Endothelial cell of umbilical vein (primary cell): ENCODE measurements around the gene TNFAIP1. TPM values are rescaled to one million over a fixed set of nuclear protein-coding genes. Genes with fewer than 3 reads are reported as not detected.
"Not testable (repeated sequence)": the region's sequence is repeated elsewhere in the genome, so short reads cannot be mapped to it uniquely, and the experiment has no call there.

Experiments
- BruUV-seq: library from RNA; stranded (reverse); fragments of 400-500 nt; replicated peaks from 2 replicates; lab custom pipeline; 2021; lab: Mats Ljungman, UMichigan
- CTCF ChIA-PET: fragments of 300-600, 350-600 bp; sonication (Branson Sonifier 250); formaldehyde crosslinking; loops from one replicate; lab custom pipeline; 2021; ENCODE audit warnings: antibody characterized with exemption, inconsistent platforms; lab: Charles Lee
- POLR2A ChIA-PET: fragments of 300-600, 350-600 bp; sonication (Branson Sonifier 250); formaldehyde crosslinking; loops from one replicate; lab custom pipeline; 2021; ENCODE audit warnings: antibody characterized with exemption, inconsistent platforms; lab: Charles Lee
- DNase-seq: peaks from one replicate; pipeline ENCODE4 v3.0.0-alpha.2; 2011; ENCODE audit warnings: low read depth, low spot score
- FAIRE-seq: peaks from 2 replicates; lab custom pipeline; 2011; peaks lifted over from hg19 to GRCh38; lab: Jason Lieb, UNC
- H2AFZ ChIP-seq: 2 replicates; pipeline ENCODE4 v1.6.0; 2012; ENCODE audit warnings: low read depth, low read length, control low read depth, inconsistent platforms
- H3K27ac ChIP-seq: 2 replicates; pipeline ENCODE4 v1.5.1; 2011; ENCODE audit warnings: low read depth, mild to moderate bottlenecking, control low read depth, low read length, moderate library complexity; ENCODE audit not compliant: insufficient read depth
- H3K27me3 ChIP-seq, 2 experiments: 2 replicates each; pipeline versions ENCODE4 v1.6.0 to v1.6.1; 2011; ENCODE audit warnings: low read length in 2 of 2, mixed read lengths in 1 of 2; ENCODE audit not compliant: control insufficient read depth in 2 of 2, insufficient read depth in 2 of 2
- H3K36me3 ChIP-seq, 2 experiments: 2 replicates in 1 of 2; 3 replicates in 1 of 2; pipeline ENCODE4 v1.5.1; 2011; ENCODE audit warnings: low read length in 2 of 2, mild to moderate bottlenecking in 1 of 2, moderate library complexity in 1 of 2; ENCODE audit not compliant: control insufficient read depth in 2 of 2, insufficient read depth in 2 of 2; ENCODE audit errors: extremely low read depth in 1 of 2
- H3K4me1 ChIP-seq: 3 replicates; pipeline ENCODE4 v1.5.1; 2011; ENCODE audit warnings: mild to moderate bottlenecking, low read length; ENCODE audit not compliant: control insufficient read depth, insufficient read depth; ENCODE audit errors: extremely low read depth
- H3K4me2 ChIP-seq: 2 replicates; pipeline ENCODE4 v1.6.1; 2011; ENCODE audit warnings: low read length, control low read depth, mixed read lengths; ENCODE audit not compliant: insufficient read depth
- H3K4me3 ChIP-seq, 3 experiments: fragments of 200-600 bp in 1 of 3; sonication (generic), shearing (Covaris generic) in 1 of 3; replicated peaks in 1 of 3; 2 replicates each; pipeline ENCODE4 v1.5.1; 2011 to 2016; ENCODE audit warnings: control low read depth in 3 of 3, low read length in 3 of 3, mild to moderate bottlenecking in 2 of 3, inconsistent platforms in 1 of 3, low read depth in 1 of 3, moderate library complexity in 1 of 3; ENCODE audit not compliant: insufficient read depth in 1 of 3
- H3K79me2 ChIP-seq: 2 replicates; pipeline ENCODE4 v1.6.0; 2012; ENCODE audit warnings: low read length, inconsistent platforms; ENCODE audit not compliant: control insufficient read depth, insufficient read depth
- H3K9ac ChIP-seq: replicated peaks from 2 replicates; pipeline ENCODE3; 2011; ENCODE audit warnings: low read length, control low read depth; ENCODE audit not compliant: insufficient read depth; ENCODE audit errors: extremely low read depth
- H3K9me1 ChIP-seq: replicated peaks from 3 replicates; pipeline ENCODE4 v1.6.0; 2011; ENCODE audit warnings: mild to moderate bottlenecking, low read length; ENCODE audit not compliant: control insufficient read depth, insufficient read depth; ENCODE audit errors: extremely low read depth
- H3K9me3 ChIP-seq: replicated peaks from 2 replicates; pipeline ENCODE4 v1.5.1; 2012; ENCODE audit warnings: low read length, inconsistent platforms; ENCODE audit not compliant: control insufficient read depth, insufficient read depth
- H4K20me1 ChIP-seq: replicated peaks from 2 replicates; pipeline ENCODE3; 2011; ENCODE audit warnings: mild to moderate bottlenecking, low read length; ENCODE audit not compliant: control insufficient read depth, insufficient read depth; ENCODE audit errors: extremely low read depth
- CTCF ChIP-seq, 2 donors: IDR thresholded peaks; 1 replicate in 1 of 2; 2 replicates in 1 of 2; pipeline ENCODE4 v1.5.1; 2011; ENCODE audit warnings: low read length in 2 of 2, mild to moderate bottlenecking in 2 of 2, moderate library complexity in 2 of 2, control low read depth in 1 of 2, inconsistent platforms in 1 of 2, low read depth in 1 of 2; ENCODE audit not compliant: insufficient read depth in 1 of 2; ENCODE audit errors: extremely low read depth in 1 of 2
- EZH2 ChIP-seq: IDR thresholded peaks from 2 replicates; pipeline ENCODE4 v1.6.1; 2012; ENCODE audit warnings: borderline replicate concordance, low read depth, mild to moderate bottlenecking, moderate library complexity, low read length, inconsistent platforms; ENCODE audit not compliant: severe bottlenecking
- FOS ChIP-seq: IDR thresholded peaks from 2 replicates; pipeline ENCODE4 v1.6.1; 2011; ENCODE audit warnings: mild to moderate bottlenecking, low read length, moderate library complexity, borderline replicate concordance; ENCODE audit not compliant: insufficient read depth
- GATA2 ChIP-seq: IDR thresholded peaks from 2 replicates; pipeline ENCODE4 v1.7.0; 2011; ENCODE audit warnings: low read depth, mild to moderate bottlenecking, moderate library complexity, mixed read lengths, low read length; ENCODE audit not compliant: insufficient read length, insufficient read depth
- JUN ChIP-seq: IDR thresholded peaks from 2 replicates; pipeline ENCODE4 v1.6.1; 2011; ENCODE audit warnings: borderline replicate concordance, low read depth; ENCODE audit not compliant: insufficient read length, insufficient read depth
- MAX ChIP-seq: IDR thresholded peaks from 2 replicates; pipeline ENCODE4 v1.6.1; 2011; ENCODE audit not compliant: insufficient read depth, insufficient read length
- MYC ChIP-seq: IDR thresholded peaks from one replicate; pipeline ENCODE4 v1.6.1; 2011; ENCODE audit warnings: mild to moderate bottlenecking, low read depth, low read length
- POLR2A ChIP-seq: IDR thresholded peaks from 2 replicates; pipeline ENCODE4 v1.6.1; 2012; ENCODE audit warnings: low read depth, mild to moderate bottlenecking, control low read depth, low read length
- POLR2AphosphoS5 ChIP-seq: IDR thresholded peaks from 2 replicates; pipeline ENCODE4 v1.6.1; 2012; ENCODE audit warnings: low read depth, mild to moderate bottlenecking, control low read depth, low read length, moderate library complexity; ENCODE audit not compliant: insufficient read depth
- dilution Hi-C: fragments of 300-500 bp; cut with MboI; formaldehyde crosslinking; loops from one replicate; pipeline ENCODE4 v1.15.0; 2019; ENCODE audit warnings: low sequenced_read_pairs; ENCODE audit not compliant: extremely low pct_ligation_motif_present
- intact Hi-C: fragments of 100-400 bp; cut with micrococcal nuclease; formaldehyde crosslinking; loops from one replicate; pipeline ENCODE4 v1.10.0; 2022
- polyA plus RNA-seq, 4 experiments: library from polyadenylated mRNA; depleted of rRNA in 3 of 4; stranded (reverse) in 3 of 4; unstranded in 1 of 4; fragments of >200 nt; gene quantifications; 2 replicates each; pipeline versions ENCODE4 v1.2.1 to v1.2.3, GENCODE V29; 2011 to 2012; ENCODE audit warnings: missing spikeins in 1 of 4
- total RNA-seq: library from RNA; stranded (reverse); gene quantifications from 2 replicates; pipeline ENCODE4 v1.2.3, GENCODE V29; 2021

TNFAIP1 gene
- total and polyA plus RNA-seq, 2 donors (not counting 3 experiments of a cell fraction or from before 2014, with no cell fraction given), result 85.7 to 89.6 TPM

- no peaks in the 10 kb centered on the region for H4K20me1 ChIP-seq
- H3K9ac ChIP-seq, result no peak overlapping the region
- no peaks in the 10 kb centered on the region for H3K9me3 ChIP-seq
- TF ChIP-seq JUN (no peak), MYC (no peak), POLR2AphosphoS5 (no peak), FOS (no peak)
- BruUV-seq, result no TSS peak
- H3K79me2 ChIP-seq, result no peaks in the 10 kb centered on the region
- no peaks in the 10 kb centered on the region for H3K36me3 ChIP-seq
- H3K4me2 ChIP-seq, result no peak overlapping the region
- no peaks in the 10 kb centered on the region for H3K4me1 ChIP-seq
- CTCF ChIA-PET, result interaction anchor here (0.7 kb wide), 1 partner anchor 41 kb away, joined by 3 read pairs; no protein-coding TSS in a partner anchor
- FAIRE-seq (no peak), DNase-seq (no peak)
- dilution Hi-C loops (no loop called here), intact Hi-C loops (no loop called here)
- no peak overlapping the region for H3K27ac ChIP-seq
- H2AFZ ChIP-seq, result no peak overlapping the region
- H3K4me3 ChIP-seq, result no peak overlapping the region
- POLR2A ChIA-PET, result no interaction called here
- peaks cover 2 to 7% of the 10 kb centered on the region in 2 experiments for H3K27me3 ChIP-seq
- H3K9me1 ChIP-seq, result no peaks in the 10 kb centered on the region
These were observed 44.9 kb upstream of the TNFAIP1 start for GRCh38 chr17:28290703-28291102.

GRCh38 chr17:28291780-28292330, 43.7 kb upstream of the TNFAIP1 start:
- Histone ChIP-seq H3K36me3 (no peaks in the 10 kb centered on the region), H3K9ac (no peak overlapping the region), H3K4me1 (no peaks in the 10 kb centered on the region), H2AFZ (no peak overlapping the region), H3K27ac (no peak overlapping the region), H3K4me2 (no peak overlapping the region), H3K9me1 (no peaks in the 10 kb centered on the region), H3K4me3 (no peak overlapping the region), H3K79me2 (no peaks in the 10 kb centered on the region), H3K9me3 (no peaks in the 10 kb centered on the region), H4K20me1 (no peaks in the 10 kb centered on the region), H3K27me3 (peaks cover 2 to 7% of the 10 kb centered on the region in 2 experiments)
- FAIRE-seq (no peak), DNase-seq (no peak)
- ChIA-PET CTCF (no interaction called here), POLR2A (no interaction called here)
- intact Hi-C loops (no loop called here), dilution Hi-C loops (no loop called here)
- no TSS peak for BruUV-seq
- TF ChIP-seq POLR2AphosphoS5 (no peak), EZH2 (no peak), POLR2A (no peak), MYC (no peak), FOS (no peak), JUN (no peak), CTCF (IDR thresholded peaks at IDR 0.05; ENCODE audit: extremely low read depth in 1 of 2, insufficient read depth in 1 of 2, low read depth in 1 of 2, low read length in 2 of 2) (no peak), GATA2 (no peak), MAX (no peak)

GRCh38 chr17:28292878-28293277, 42.7 kb upstream of the TNFAIP1 start:
- intact Hi-C loops, H3K27me3 ChIP-seq, POLR2A ChIA-PET, H3K4me3 ChIP-seq, H3K9ac ChIP-seq, H2AFZ ChIP-seq, BruUV-seq, H3K9me1 ChIP-seq, CTCF ChIA-PET, dilution Hi-C loops, H3K9me3 ChIP-seq, H3K4me1 ChIP-seq, FAIRE-seq, H3K79me2 ChIP-seq, H3K36me3 ChIP-seq, H4K20me1 ChIP-seq, DNase-seq, H3K27ac ChIP-seq, H3K4me2 ChIP-seq: not testable (repeated sequence)
